ENCODE results near the gene ORC4. TPM values are rescaled to one million over a fixed set of nuclear protein-coding genes. Genes with fewer than 3 reads are reported as not detected.
"Not testable (repeated sequence)": the region's sequence is repeated elsewhere in the genome, so short reads cannot be mapped to it uniquely, and the experiment has no call there.

Gene ORC4
- total RNA-seq, 4 donors from 2014 or later: 38.7 to 85.0 (median 45.5) TPM

DNA sequence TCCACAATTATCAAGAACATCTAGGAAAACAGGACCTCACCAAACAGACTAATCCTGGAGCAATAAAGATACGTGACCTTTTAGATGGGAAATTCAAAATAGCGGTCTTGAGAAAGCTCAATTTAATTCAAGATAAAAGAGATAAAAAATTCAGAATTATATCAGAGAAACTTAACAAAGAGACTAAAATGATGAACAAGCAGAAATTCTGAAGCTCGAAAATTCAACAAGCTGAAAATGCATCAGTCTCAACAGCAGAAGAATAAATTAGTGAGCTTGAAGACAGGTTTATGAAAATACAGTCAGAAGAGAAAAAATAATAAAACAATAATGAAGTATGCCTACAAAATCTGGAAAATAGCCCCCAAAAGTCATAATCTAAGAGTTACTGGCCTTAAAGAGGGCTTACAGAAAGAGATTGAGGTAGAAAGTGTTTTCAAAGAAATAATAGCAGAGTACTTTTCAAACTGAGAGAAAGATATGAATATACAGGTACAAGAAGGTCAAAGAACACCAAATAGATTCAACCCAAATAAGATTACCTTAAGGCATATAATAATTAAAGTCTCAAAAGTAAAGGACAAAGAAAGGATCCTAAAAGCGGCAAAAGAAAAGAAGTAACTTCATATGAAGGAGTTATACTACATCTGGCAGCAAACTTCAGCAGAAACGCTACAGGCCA, 13.2 kb downstream of the ORC4 start:
- TF ChIP-seq, protein P1, sequence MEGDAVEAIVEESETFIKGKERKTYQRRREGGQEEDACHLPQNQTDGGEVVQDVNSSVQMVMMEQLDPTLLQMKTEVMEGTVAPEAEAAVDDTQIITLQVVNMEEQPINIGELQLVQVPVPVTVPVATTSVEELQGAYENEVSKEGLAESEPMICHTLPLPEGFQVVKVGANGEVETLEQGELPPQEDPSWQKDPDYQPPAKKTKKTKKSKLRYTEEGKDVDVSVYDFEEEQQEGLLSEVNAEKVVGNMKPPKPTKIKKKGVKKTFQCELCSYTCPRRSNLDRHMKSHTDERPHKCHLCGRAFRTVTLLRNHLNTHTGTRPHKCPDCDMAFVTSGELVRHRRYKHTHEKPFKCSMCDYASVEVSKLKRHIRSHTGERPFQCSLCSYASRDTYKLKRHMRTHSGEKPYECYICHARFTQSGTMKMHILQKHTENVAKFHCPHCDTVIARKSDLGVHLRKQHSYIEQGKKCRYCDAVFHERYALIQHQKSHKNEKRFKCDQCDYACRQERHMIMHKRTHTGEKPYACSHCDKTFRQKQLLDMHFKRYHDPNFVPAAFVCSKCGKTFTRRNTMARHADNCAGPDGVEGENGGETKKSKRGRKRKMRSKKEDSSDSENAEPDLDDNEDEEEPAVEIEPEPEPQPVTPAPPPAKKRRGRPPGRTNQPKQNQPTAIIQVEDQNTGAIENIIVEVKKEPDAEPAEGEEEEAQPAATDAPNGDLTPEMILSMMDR (IDR thresholded peaks at IDR 0.05): no peak
- TF ChIP-seq POLR2A (IDR thresholded peaks at IDR 0.05) (no peak), EP300 (IDR thresholded peaks at IDR 0.05) (no peak)
- 86 to 99% methylated on average over 5 of the region's 5 CpGs for whole genome bisulfite sequencing, 2 donors

DNA sequence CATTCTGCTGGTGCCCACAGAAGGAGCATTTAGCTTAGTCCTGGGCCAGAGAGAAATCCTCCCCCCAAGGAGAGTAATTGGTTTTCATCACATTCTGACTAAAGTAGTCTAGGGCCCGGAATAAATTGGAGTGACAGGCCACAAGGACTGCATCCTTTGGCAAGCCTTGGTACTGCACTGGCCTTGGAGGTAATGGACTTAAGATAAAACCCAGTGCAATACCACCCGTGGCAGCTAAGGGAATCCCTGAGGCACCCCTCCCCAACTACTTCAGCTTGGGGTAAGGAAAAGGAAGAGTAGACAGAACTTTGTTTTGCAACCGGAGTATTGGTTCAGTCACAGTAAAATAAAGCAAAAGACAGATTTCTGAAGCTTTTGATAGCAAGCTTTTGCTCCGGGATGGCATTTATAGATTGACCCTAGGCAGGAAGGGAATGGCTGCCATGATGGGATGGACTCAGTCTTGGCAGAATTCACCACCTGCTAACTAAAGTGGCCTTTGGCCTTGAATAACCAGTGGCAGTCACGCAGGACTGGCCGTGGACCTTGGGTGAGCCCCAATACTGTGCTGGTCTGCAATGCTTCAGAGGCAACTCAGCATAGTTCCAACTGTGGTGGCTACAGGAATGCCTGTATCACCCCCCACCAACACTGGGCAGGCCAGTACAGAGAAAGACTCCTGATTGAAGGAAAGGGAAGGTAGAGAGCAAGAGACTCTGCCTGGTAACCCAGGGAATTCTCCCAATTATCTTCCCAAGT, 14.1 kb downstream of the ORC4 start:
- peaks cover 0 to 6% (median 0%) of the 10 kb centered on the region in 4 donors for H3K4me1 ChIP-seq
- no peak for DNase-seq (ENCODE audit: low spot score in 2 of 2)
- 86 to 93% methylated on average over 6 of the region's 6 CpGs for WGBS, 2 donors
- peaks cover 0 to 21% (median 4%) of the 10 kb centered on the region in 4 donors for H3K9me3 ChIP-seq
- no peak overlapping the region for H3K4me3 ChIP-seq
- no peak overlapping the region for H3K27ac ChIP-seq
- no peaks in the 10 kb centered on the region for H3K27me3 ChIP-seq
- peaks cover 0 to 6% (median 0%) of the 10 kb centered on the region in 3 donors for H3K36me3 ChIP-seq
- TF ChIP-seq EP300 (IDR thresholded peaks at IDR 0.05): no peak
- TF ChIP-seq, protein P1 (IDR thresholded peaks at IDR 0.05): no peak
- no peak for TF ChIP-seq POLR2A (IDR thresholded peaks at IDR 0.05)

More for the DNA sequence above, 13.2 kb downstream of the ORC4 start:
- Histone ChIP-seq H3K4me1 (peaks cover 0 to 6% (median 0%) of the 10 kb centered on the region in 4 donors), H3K27me3 (no peaks in the 10 kb centered on the region), H3K27ac (no peak overlapping the region), H3K4me3 (no peak overlapping the region), H3K36me3 (peaks cover 0 to 6% (median 0%) of the 10 kb centered on the region in 3 donors), H3K9me3 (peaks cover 0 to 17% (median 4%) of the 10 kb centered on the region in 4 donors)
- no peak for DNase-seq (ENCODE audit: low spot score in 2 of 2)

DNA sequence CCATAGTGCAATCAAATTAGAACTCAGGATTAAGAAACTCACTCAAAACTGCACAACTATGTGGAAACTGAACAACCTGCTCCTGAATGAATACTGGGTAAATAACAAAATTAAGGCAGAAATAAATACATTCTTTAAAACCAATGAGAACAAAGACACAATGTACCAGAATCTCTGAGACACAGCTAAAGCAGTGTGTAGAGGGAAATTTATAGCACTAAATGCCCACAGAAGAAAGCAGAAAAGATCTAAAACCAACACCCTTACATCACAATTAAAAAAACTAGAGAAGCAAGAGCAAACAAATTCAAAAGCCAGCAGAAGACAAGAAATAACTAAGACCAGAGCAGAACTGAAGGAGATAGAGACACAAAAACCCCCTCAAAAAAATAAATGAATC, 18.1 kb downstream of the ORC4 start:
- H3K27me3 ChIP-seq; DNase-seq (ENCODE audit: low spot score in 2 of 2); H3K36me3 ChIP-seq; H3K4me3 ChIP-seq; H3K4me1 ChIP-seq; H3K27ac ChIP-seq: not testable (repeated sequence)
- peaks cover 0 to 16% (median 3%) of the 10 kb centered on the region in 4 donors for H3K9me3 ChIP-seq

DNA sequence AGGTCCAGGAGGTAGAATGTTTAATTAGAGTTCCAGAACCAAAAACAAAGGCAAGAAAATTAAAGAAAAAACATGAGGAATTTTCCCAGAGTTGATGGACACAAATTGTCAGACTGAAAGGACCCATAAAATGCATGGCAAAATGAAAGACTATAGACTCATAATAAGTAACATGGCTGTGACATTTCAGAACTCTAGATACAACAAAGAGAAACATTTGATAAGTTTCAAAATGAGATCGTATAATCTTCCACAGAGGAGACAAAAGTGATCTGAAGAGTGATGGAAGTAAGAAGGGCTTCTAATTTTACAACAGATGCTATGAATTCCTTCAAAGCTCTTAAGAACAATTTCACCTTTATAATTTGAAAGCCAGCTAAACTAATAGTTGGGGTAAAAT, 20.4 kb downstream of the ORC4 start:
- no peaks in the 10 kb centered on the region for H3K4me1 ChIP-seq
- no peaks in the 10 kb centered on the region for H3K27me3 ChIP-seq
- no peak overlapping the region for H3K4me3 ChIP-seq
- TF ChIP-seq EP300 (IDR thresholded peaks at IDR 0.05): no peak
- TF ChIP-seq POLR2A (IDR thresholded peaks at IDR 0.05): no peak
- TF ChIP-seq, protein P1 (IDR thresholded peaks at IDR 0.05): no peak
- 44 to 57% methylated on average over 1 of the region's 1 CpG for WGBS, 2 donors
- H3K9me3 ChIP-seq: peaks cover 0 to 12% (median 0%) of the 10 kb centered on the region in 4 donors
- no peak for DNase-seq (ENCODE audit: low spot score in 2 of 2)
- no peak overlapping the region for H3K27ac ChIP-seq
- H3K36me3 ChIP-seq: peaks cover 0 to 14% (median 0%) of the 10 kb centered on the region in 3 donors

DNA sequence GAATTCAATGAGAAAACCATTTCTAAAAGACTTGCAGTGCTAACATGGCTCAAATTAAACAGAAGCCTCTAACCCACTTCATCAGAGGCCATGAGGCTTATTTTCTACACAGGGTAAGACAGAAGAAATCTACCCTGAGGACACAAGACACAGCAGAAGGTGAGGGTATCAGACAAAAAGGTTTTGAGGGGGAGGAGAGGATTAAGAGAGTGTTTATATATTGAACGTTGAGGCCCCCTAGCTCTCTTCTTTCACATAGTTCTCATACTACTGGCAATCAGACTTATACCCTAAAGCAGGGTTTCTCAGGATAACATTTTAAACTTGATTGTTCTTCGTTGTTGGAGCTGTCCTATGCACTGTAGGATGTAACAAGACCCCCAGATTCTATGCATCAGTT, 21.4 kb downstream of the ORC4 start:
- TF ChIP-seq, protein P1 (IDR thresholded peaks at IDR 0.05): no peak
- TF ChIP-seq EP300 (IDR thresholded peaks at IDR 0.05): no peak
- TF ChIP-seq POLR2A (IDR thresholded peaks at IDR 0.05): no peak
- Histone ChIP-seq H3K36me3 (peaks cover 0 to 18% (median 0%) of the 10 kb centered on the region in 3 donors), H3K27ac (no peak overlapping the region), H3K9me3 (peaks cover 0 to 12% (median 0%) of the 10 kb centered on the region in 4 donors), H3K4me1 (no peaks in the 10 kb centered on the region), H3K27me3 (no peaks in the 10 kb centered on the region), H3K4me3 (no peak overlapping the region)
- 44 to 55% methylated on average over 2 of the region's 2 CpGs for WGBS, 2 donors
- DNase-seq (ENCODE audit: low spot score in 2 of 2): no peak
